AG08395 (cell line): ENCODE results near the gene CARMIL3.
A peak's percentile ranks its signal among the peaks of the same experiment; 100 is the strongest.
"Not testable (repeated sequence)": the region's sequence is repeated elsewhere in the genome, so short reads cannot be mapped to it uniquely, and the experiment has no call there.

Source experiments
- DNase-seq: peaks from one replicate; pipeline ENCODE4 v3.0.0; 2012; ENCODE audit warnings: mixed read lengths, low spot score

The CARMIL3 gene

GRCh38 chr14:24037658-24038037, 14.2 kb upstream of the CARMIL3 start:
- no peak for DNase-seq

GRCh38 chr14:24038686-24039085, 13.1 kb upstream of the CARMIL3 start:
- no peak for DNase-seq

- DNase-seq, result peak; percentile 1
These were observed 11.1 kb upstream of the CARMIL3 start for GRCh38 chr14:24040692-24041091.

GRCh38 chr14:24042746-24043145, 9.1 kb upstream of the CARMIL3 start:
- no peak for DNase-seq

GRCh38 chr14:24049002-24049401, 2.8 kb upstream of the CARMIL3 start:
- not testable (repeated sequence) for DNase-seq

GRCh38 chr14:24050753-24051152, 1.1 kb upstream of the CARMIL3 start:
- not testable (repeated sequence) for DNase-seq

- DNase-seq, result no peak
These were observed 527 bp upstream of the CARMIL3 start for GRCh38 chr14:24051176-24051788.

- DNase-seq, result no peak
These were observed 1.1 kb downstream of the CARMIL3 start for GRCh38 chr14:24052656-24053547.

GRCh38 chr14:24053548-24054323, 1.9 kb downstream of the CARMIL3 start:
- no peak for DNase-seq

- DNase-seq, result no peak
These were observed 2.5 kb downstream of the CARMIL3 start for GRCh38 chr14:24054324-24054641.

- DNase-seq, result no peak
These were observed 2.8 kb downstream of the CARMIL3 start for GRCh38 chr14:24054646-24055045.

GRCh38 chr14:24055971-24056799, 4.4 kb downstream of the CARMIL3 start:
- no peak for DNase-seq

- DNase-seq, result no peak
These were observed 5.0 kb downstream of the CARMIL3 start for GRCh38 chr14:24056800-24057184.

GRCh38 chr14:24057271-24057670, 5.5 kb downstream of the CARMIL3 start:
- DNase-seq, result no peak

GRCh38 chr14:24057867-24058259, 6.1 kb downstream of the CARMIL3 start:
- DNase-seq, result no peak

GRCh38 chr14:24058260-24058950, 6.6 kb downstream of the CARMIL3 start:
- DNase-seq, result peak; percentile 78

GRCh38 chr14:24058951-24059475, 7.2 kb downstream of the CARMIL3 start:
- no peak for DNase-seq

GRCh38 chr14:24059841-24060388, 8.1 kb downstream of the CARMIL3 start:
- no peak for DNase-seq

- DNase-seq, result no peak
These were observed 8.6 kb downstream of the CARMIL3 start for GRCh38 chr14:24060443-24060842.

- DNase-seq, result no peak
These were observed 9.4 kb downstream of the CARMIL3 start for GRCh38 chr14:24060984-24061913.
